Measurements from ENCODE around the gene ATP7B.

DNA sequence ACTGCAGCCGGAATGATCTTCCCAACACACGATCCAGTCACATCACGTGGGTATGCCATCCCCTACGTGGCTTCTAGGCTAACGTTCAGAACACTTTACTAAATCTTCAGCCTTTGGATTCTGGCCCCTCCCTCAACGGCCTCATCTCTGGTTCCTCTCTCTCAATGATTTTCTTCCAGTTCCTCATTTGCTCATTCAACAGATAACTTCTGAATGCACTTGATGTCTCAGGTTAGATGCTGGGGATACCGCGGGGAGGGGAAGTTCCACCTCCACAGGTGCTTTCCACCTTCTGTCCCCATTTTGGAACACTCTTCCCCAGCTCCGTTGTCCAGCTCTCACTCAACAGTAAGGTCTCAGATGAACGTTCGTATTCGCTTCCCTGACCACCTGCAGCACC is 66.1 kb downstream of the ATP7B start:
- TF ChIP-seq CEBPB (IDR thresholded peaks at IDR 0.05; ENCODE audit: low read depth, low read length): no peak
- TF ChIP-seq POLR2A (IDR thresholded peaks at IDR 0.05; ENCODE audit: low read depth, low read length): no peak
- TF ChIP-seq, protein P1, sequence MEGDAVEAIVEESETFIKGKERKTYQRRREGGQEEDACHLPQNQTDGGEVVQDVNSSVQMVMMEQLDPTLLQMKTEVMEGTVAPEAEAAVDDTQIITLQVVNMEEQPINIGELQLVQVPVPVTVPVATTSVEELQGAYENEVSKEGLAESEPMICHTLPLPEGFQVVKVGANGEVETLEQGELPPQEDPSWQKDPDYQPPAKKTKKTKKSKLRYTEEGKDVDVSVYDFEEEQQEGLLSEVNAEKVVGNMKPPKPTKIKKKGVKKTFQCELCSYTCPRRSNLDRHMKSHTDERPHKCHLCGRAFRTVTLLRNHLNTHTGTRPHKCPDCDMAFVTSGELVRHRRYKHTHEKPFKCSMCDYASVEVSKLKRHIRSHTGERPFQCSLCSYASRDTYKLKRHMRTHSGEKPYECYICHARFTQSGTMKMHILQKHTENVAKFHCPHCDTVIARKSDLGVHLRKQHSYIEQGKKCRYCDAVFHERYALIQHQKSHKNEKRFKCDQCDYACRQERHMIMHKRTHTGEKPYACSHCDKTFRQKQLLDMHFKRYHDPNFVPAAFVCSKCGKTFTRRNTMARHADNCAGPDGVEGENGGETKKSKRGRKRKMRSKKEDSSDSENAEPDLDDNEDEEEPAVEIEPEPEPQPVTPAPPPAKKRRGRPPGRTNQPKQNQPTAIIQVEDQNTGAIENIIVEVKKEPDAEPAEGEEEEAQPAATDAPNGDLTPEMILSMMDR (conservative IDR thresholded peaks at IDR 0.05; ENCODE audit: low read depth, low read length): no peak
- no peak for TF ChIP-seq FOS (IDR thresholded peaks at IDR 0.05; ENCODE audit: low read depth, low read length)
- no peak for TF ChIP-seq RFX5 (IDR thresholded peaks at IDR 0.05; ENCODE audit: low read depth, low read length)
- TF ChIP-seq MAFK (IDR thresholded peaks at IDR 0.05; ENCODE audit: low read depth, low read length): no peak
- no peak for TF ChIP-seq RCOR1 (IDR thresholded peaks at IDR 0.05; ENCODE audit: insufficient replicate concordance, low read length)

Measured in IMR-90 (cell line).